Neural cell (in vitro differentiated cells): ENCODE measurements around the gene PSENEN.

Source experiments
- CTCF ChIP-seq: fragments of 450-650 bp; IDR thresholded peaks from 2 replicates; pipeline ENCODE4 v1.5.1; 2014; ENCODE audit warnings: antibody characterized with exemption, mild to moderate bottlenecking, moderate library complexity; ENCODE audit not compliant: poor library complexity, severe bottlenecking
- EZH2 ChIP-seq: fragments of 200-600, 300-800 bp; shearing (Covaris generic), sonication (generic); IDR thresholded peaks from 2 replicates; pipeline ENCODE4 v1.6.1; 2014; ENCODE audit warnings: antibody characterized with exemption, low read length, borderline replicate concordance, mild to moderate bottlenecking; ENCODE audit not compliant: insufficient read depth, poor library complexity, severe bottlenecking
- POLR2AphosphoS5 ChIP-seq: IDR thresholded peaks from 2 replicates; pipeline ENCODE4 v1.6.1; 2012
- RAD21 ChIP-seq: fragments of 450-650 bp; conservative IDR thresholded peaks from 2 replicates; pipeline ENCODE4 v1.6.1; 2014; ENCODE audit warnings: antibody characterized with exemption, mild to moderate bottlenecking, moderate library complexity
- REST ChIP-seq: IDR thresholded peaks from 2 replicates; pipeline ENCODE4 v1.6.1; 2012; ENCODE audit warnings: borderline replicate concordance
- SMC3 ChIP-seq: fragments of 450-650 bp; conservative IDR thresholded peaks from 2 replicates; pipeline ENCODE4 v1.6.1; 2014; ENCODE audit warnings: antibody characterized with exemption, mild to moderate bottlenecking, moderate library complexity; ENCODE audit not compliant: poor library complexity

- TF ChIP-seq CTCF (no peak), RAD21 (no peak), EZH2 (no peak), POLR2AphosphoS5 (no peak), REST (no peak), SMC3 (no peak)
Observed at GRCh38 chr19:35777961-35778360, 32.5 kb downstream of the PSENEN start.
